GM12872 (cell line): ENCODE data around the gene EFCAB11.

Experiments
- CTCF ChIP-seq: IDR thresholded peaks from 3 replicates; pipeline ENCODE4 v1.5.1; 2011; ENCODE audit warnings: low read depth, mild to moderate bottlenecking, low read length, moderate library complexity; ENCODE audit not compliant: insufficient read depth

EFCAB11 gene

GRCh38 chr14:89746654-89747053 is 207.9 kb downstream of the EFCAB11 start:
- no peak for TF ChIP-seq CTCF

- no peak for TF ChIP-seq CTCF
These were observed 208.4 kb downstream of the EFCAB11 start for GRCh38 chr14:89746135-89746534.
